Measurements from ENCODE around the gene MAEA. TPM values are rescaled to one million over a fixed set of nuclear protein-coding genes. Genes with fewer than 3 reads are reported as not detected.

The MAEA gene
- total and polyA plus RNA-seq, 2 experiments from 2014 or later: 57.3 to 85.0 TPM

DNA sequence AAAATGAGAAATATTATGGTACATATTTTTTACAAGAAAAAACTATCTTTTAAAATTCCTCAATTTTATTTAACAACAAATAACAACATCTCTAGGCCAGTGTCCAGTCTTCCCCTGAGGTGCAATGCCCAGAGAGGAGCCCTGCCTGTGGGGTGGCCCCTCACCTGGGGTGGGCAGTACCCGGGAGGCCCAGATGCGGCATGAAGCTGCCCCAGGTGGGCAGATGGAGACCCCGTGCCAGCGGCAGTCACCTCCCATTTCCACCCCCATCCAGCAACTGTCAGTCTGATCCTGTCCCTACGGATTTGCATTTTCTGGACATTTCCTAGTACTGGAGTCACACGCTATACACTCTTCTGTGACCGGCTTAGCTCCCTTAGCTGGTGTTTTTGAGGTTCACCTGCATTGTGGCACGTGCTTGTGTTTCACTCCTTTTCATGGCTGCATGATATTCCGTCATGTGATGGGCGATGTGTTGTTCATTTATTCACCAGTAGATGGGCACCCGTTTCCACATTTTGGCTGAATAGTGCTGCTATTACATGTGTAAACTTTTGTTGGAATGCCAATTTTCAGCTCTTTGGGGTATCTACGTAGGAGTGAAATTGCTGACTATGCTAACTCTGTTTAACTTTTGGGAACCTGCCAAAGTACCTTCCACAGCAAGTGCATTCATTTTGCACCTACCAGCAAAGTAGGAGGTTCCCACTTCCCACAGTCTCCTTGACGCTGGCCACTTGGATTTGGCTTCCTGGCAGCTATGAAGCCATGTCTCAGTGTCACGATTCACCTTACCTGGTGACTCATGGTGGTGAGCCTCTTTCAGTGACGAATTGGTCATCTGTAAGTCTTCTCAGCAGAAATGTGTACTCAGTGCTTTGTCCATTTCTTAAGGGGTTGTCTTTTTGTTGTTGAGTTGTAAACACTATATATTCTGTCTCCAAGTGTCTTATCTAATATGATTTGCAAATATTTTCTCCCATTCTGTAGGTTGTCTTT lies 11.7 kb upstream of the MAEA start:
- Histone ChIP-seq H3K36me3 (ENCODE audit: low read depth) (no peaks in the 10 kb centered on the region), H3K9me2 (ENCODE audit: insufficient read depth) (no peaks in the 10 kb centered on the region), H3K27ac (no peak overlapping the region), H4K20me1 (ENCODE audit: insufficient read depth) (no peaks in the 10 kb centered on the region), H3F3A (ENCODE audit: insufficient read depth) (no peaks in the 10 kb centered on the region), H3K9ac (no peak overlapping the region), H3K4me2 (ENCODE audit: unreplicated experiment) (no peak overlapping the region), H3K4me1 (ENCODE audit: insufficient read depth) (no peaks in the 10 kb centered on the region), H2AFZ (no peak overlapping the region), H3K4me3 (no peak overlapping the region), H3K79me2 (ENCODE audit: insufficient read depth) (no peaks in the 10 kb centered on the region), H3K27me3 (replicated peaks; ENCODE audit: insufficient read depth) (no peaks in the 10 kb centered on the region), H3K9me3 (ENCODE audit: low read depth) (no peaks in the 10 kb centered on the region)
- in situ Hi-C loops (cut with MboI): no loop called here
- DNase-seq: peak; percentile 61
- TF ChIP-seq EZH2 (IDR thresholded peaks at IDR 0.05; ENCODE audit: insufficient read depth, poor library complexity, severe bottlenecking): no peak
- no peak for TF ChIP-seq EZH2phosphoT487 (IDR thresholded peaks at IDR 0.05; ENCODE audit: insufficient read depth, low read depth)
- WGBS, 2 experiments (ENCODE audit: low coverage in 1 of 2, low lambda C conversion rate in 2 of 2, missing lambda C conversion rate in 2 of 2): 65 to 67% methylated on average over 15 of the region's 15 CpGs

DNA sequence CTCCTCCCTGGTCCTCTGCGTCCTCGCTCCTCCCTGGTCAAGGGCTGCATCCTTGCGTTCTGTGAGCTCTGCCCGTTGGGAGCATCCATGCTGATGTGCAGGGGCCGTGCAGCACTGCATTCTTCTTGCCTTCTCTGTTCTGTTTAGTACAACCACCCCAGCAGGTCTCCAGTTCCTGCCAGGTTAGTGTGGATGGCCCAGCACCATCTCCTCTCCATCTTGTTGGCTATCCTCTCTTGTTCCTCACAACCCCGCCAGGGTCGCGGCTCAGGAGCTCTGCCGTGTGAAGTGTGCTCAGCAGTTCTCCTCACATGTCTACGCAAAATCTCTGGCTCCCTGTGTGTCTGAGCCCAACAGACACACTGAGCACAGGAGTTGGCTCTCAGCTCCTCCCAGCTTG lies 10.4 kb upstream of the MAEA start:
- Histone ChIP-seq H3K27me3 (replicated peaks; ENCODE audit: insufficient read depth) (no peaks in the 10 kb centered on the region), H3K27ac (no peak overlapping the region), H3K79me2 (ENCODE audit: insufficient read depth) (no peaks in the 10 kb centered on the region), H3K9me2 (ENCODE audit: insufficient read depth) (no peaks in the 10 kb centered on the region), H3K9ac (no peak overlapping the region), H3K4me3 (no peak overlapping the region), H3K4me1 (ENCODE audit: insufficient read depth) (no peaks in the 10 kb centered on the region), H3K36me3 (ENCODE audit: low read depth) (no peaks in the 10 kb centered on the region), H3K9me3 (ENCODE audit: low read depth) (no peaks in the 10 kb centered on the region), H3F3A (ENCODE audit: insufficient read depth) (no peaks in the 10 kb centered on the region), H2AFZ (no peak overlapping the region), H3K4me2 (ENCODE audit: unreplicated experiment) (no peak overlapping the region), H4K20me1 (ENCODE audit: insufficient read depth) (no peaks in the 10 kb centered on the region)
- TF ChIP-seq EZH2phosphoT487 (IDR thresholded peaks at IDR 0.05; ENCODE audit: insufficient read depth, low read depth) (no peak), EZH2 (IDR thresholded peaks at IDR 0.05; ENCODE audit: insufficient read depth, poor library complexity, severe bottlenecking) (no peak)
- WGBS, 2 experiments (ENCODE audit: low coverage in 1 of 2, low lambda C conversion rate in 2 of 2, missing lambda C conversion rate in 2 of 2): 85 to 86% methylated on average over 10 of the region's 10 CpGs
- DNase-seq: no peak
- in situ Hi-C loops (cut with MboI): no loop called here

DNA sequence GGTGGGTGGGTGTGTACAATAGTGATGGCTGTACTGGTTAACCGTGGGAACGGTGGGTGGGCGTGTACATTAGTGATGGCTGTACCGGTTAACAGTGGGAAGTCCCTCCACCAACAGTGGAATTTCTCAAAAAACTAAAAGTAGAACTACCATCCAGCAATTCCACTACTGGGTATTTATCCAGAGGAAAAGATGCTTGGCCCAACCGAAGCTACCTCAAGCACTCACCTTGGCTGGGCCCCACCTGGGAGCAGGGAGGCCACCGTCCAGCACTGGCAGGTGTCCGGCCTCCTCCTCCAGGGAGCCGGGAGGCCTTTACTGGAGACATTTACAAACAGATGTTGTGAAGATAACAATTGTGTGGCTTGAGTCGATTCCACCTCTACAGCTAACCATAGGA lies 6.0 kb upstream of the MAEA start:
- in situ Hi-C loops (cut with MboI): no loop called here
- H3K4me3 ChIP-seq: no peak overlapping the region
- H3K27ac ChIP-seq: no peak overlapping the region
- TF ChIP-seq EZH2 (IDR thresholded peaks at IDR 0.05; ENCODE audit: insufficient read depth, poor library complexity, severe bottlenecking) (no peak), EZH2phosphoT487 (IDR thresholded peaks at IDR 0.05; ENCODE audit: insufficient read depth, low read depth) (no peak)
- H3K9me3 ChIP-seq (ENCODE audit: low read depth): no peaks in the 10 kb centered on the region
- H3K9me2 ChIP-seq (ENCODE audit: insufficient read depth): no peaks in the 10 kb centered on the region
- H3K4me2 ChIP-seq (ENCODE audit: unreplicated experiment): no peak overlapping the region
- no peaks in the 10 kb centered on the region for H3K79me2 ChIP-seq (ENCODE audit: insufficient read depth)
- no peak overlapping the region for H3K9ac ChIP-seq
- DNase-seq: no peak
- no peak overlapping the region for H2AFZ ChIP-seq
- no peaks in the 10 kb centered on the region for H3K27me3 ChIP-seq (replicated peaks; ENCODE audit: insufficient read depth)
- H3F3A ChIP-seq (ENCODE audit: insufficient read depth): peaks cover 4% of the 10 kb centered on the region; the same call in 1 of the 2 replicates
- H4K20me1 ChIP-seq (ENCODE audit: insufficient read depth): no peaks in the 10 kb centered on the region
- H3K36me3 ChIP-seq (ENCODE audit: low read depth): no peaks in the 10 kb centered on the region
- no peaks in the 10 kb centered on the region for H3K4me1 ChIP-seq (ENCODE audit: insufficient read depth)
- WGBS, 2 experiments (ENCODE audit: low coverage in 1 of 2, low lambda C conversion rate in 2 of 2, missing lambda C conversion rate in 2 of 2): 86 to 88% methylated on average over 9 of the region's 9 CpGs

- H3K9ac ChIP-seq: no peak overlapping the region
- H3K27me3 ChIP-seq (replicated peaks; ENCODE audit: insufficient read depth): no peaks in the 10 kb centered on the region
- H3K4me2 ChIP-seq (ENCODE audit: unreplicated experiment): no peak overlapping the region
- H3K27ac ChIP-seq: no peak overlapping the region
- H3K36me3 ChIP-seq (ENCODE audit: low read depth): no peaks in the 10 kb centered on the region
- H2AFZ ChIP-seq: no peak overlapping the region
- 82 to 83% methylated on average over 11 of the region's 11 CpGs for WGBS, 2 experiments (ENCODE audit: low coverage in 1 of 2, low lambda C conversion rate in 2 of 2, missing lambda C conversion rate in 2 of 2)
- no peaks in the 10 kb centered on the region for H3K9me3 ChIP-seq (ENCODE audit: low read depth)
- no peaks in the 10 kb centered on the region for H4K20me1 ChIP-seq (ENCODE audit: insufficient read depth)
- H3K79me2 ChIP-seq (ENCODE audit: insufficient read depth): peaks cover 6% of the 10 kb centered on the region
- DNase-seq: no peak
- H3F3A ChIP-seq (ENCODE audit: insufficient read depth): peaks cover 6% of the 10 kb centered on the region; the same call in 1 of the 2 replicates
- no peaks in the 10 kb centered on the region for H3K4me1 ChIP-seq (ENCODE audit: insufficient read depth)
- no peak overlapping the region for H3K4me3 ChIP-seq
- no peaks in the 10 kb centered on the region for H3K9me2 ChIP-seq (ENCODE audit: insufficient read depth)
- in situ Hi-C loops (cut with MboI): no loop called here
- TF ChIP-seq EZH2phosphoT487 (IDR thresholded peaks at IDR 0.05; ENCODE audit: insufficient read depth, low read depth) (no peak), EZH2 (IDR thresholded peaks at IDR 0.05; ENCODE audit: insufficient read depth, poor library complexity, severe bottlenecking) (no peak)
Measured at GRCh38 chr4:1285151-1285789, 4.4 kb upstream of the MAEA start.
